OCI-LY1 (cell line): ENCODE data around the gene OVOL3.

Experiments used
- H2AFZ ChIP-seq: fragments of 200-600 bp; sonication (generic), shearing (Covaris generic); 2 replicates; pipeline ENCODE4 v1.6.0; 2014; ENCODE audit warnings: antibody characterized with exemption, mild to moderate bottlenecking, low read length
- H3F3A ChIP-seq: fragments of 200-600 bp; sonication (generic), shearing (Covaris generic); 2 replicates; pipeline ENCODE4 v1.6.0; 2014; ENCODE audit warnings: mild to moderate bottlenecking, antibody characterized with exemption, low read length, moderate library complexity; ENCODE audit not compliant: insufficient read depth
- H3K27ac ChIP-seq: fragments of 200-600 bp; sonication (generic); 2 replicates; pipeline ENCODE4 v1.5.1; 2014; ENCODE audit warnings: low read length, mixed run types, mild to moderate bottlenecking, low read depth; ENCODE audit not compliant: poor library complexity, severe bottlenecking
- H3K27me3 ChIP-seq: fragments of 200-600 bp; sonication (generic); 2 replicates; pipeline ENCODE4 v1.6.0; 2014; ENCODE audit warnings: antibody characterized with exemption, mild to moderate bottlenecking, low read length, moderate library complexity; ENCODE audit not compliant: insufficient read depth
- H3K36me3 ChIP-seq: fragments of 200-600 bp; sonication (generic); 2 replicates; pipeline ENCODE4 v1.6.1; 2014; ENCODE audit warnings: mild to moderate bottlenecking, antibody characterized with exemption, low read length, moderate library complexity, mixed read lengths; ENCODE audit not compliant: insufficient read depth
- H3K4me1 ChIP-seq: fragments of 200-600 bp; sonication (generic); 2 replicates; pipeline ENCODE4 v1.5.1; 2014; ENCODE audit warnings: mild to moderate bottlenecking, low read length, moderate library complexity; ENCODE audit not compliant: insufficient read depth, severe bottlenecking
- H3K4me2 ChIP-seq: fragments of 200-600 bp; sonication (generic), shearing (Covaris generic); 2 replicates; pipeline ENCODE4 v1.6.1; 2014; ENCODE audit warnings: low read length
- H3K4me3 ChIP-seq: fragments of 200-600 bp; sonication (generic); 2 replicates; pipeline ENCODE4 v1.5.1; 2014; ENCODE audit warnings: low read length, low read depth, mild to moderate bottlenecking, mixed read lengths; ENCODE audit not compliant: poor library complexity, severe bottlenecking
- H3K79me2 ChIP-seq: fragments of 200-600 bp; shearing (Covaris generic); 2 replicates; pipeline ENCODE4 v1.6.1; 2016; ENCODE audit warnings: mixed run types, low read length, mixed read lengths; ENCODE audit not compliant: insufficient read depth
- H3K9ac ChIP-seq: fragments of 200-600 bp; sonication (generic), shearing (Covaris generic); 2 replicates; pipeline ENCODE4 v1.6.1; 2014; ENCODE audit warnings: mild to moderate bottlenecking, low read length, mixed read lengths
- H3K9me2 ChIP-seq: fragments of 200-600 bp; sonication (generic), shearing (Covaris generic); 2 replicates; pipeline ENCODE4 v1.6.1; 2014; ENCODE audit warnings: low read depth, mild to moderate bottlenecking, low read length, mixed read lengths
- H3K9me3 ChIP-seq: fragments of 200-600 bp; shearing (Covaris generic); 2 replicates; pipeline ENCODE4 v1.6.1; 2014; ENCODE audit warnings: low read length, mixed read lengths
- H4K20me1 ChIP-seq: fragments of 200-600 bp; sonication (generic), shearing (Covaris generic); 2 replicates; pipeline ENCODE4 v1.6.0; 2016; ENCODE audit warnings: mild to moderate bottlenecking, low read length; ENCODE audit not compliant: insufficient read depth
- CTCF ChIP-seq: fragments of 200-600 bp; sonication (generic), shearing (Covaris generic); IDR thresholded peaks from 2 replicates; pipeline ENCODE4 v1.5.1; 2017; ENCODE audit warnings: mild to moderate bottlenecking, antibody characterized with exemption, low read length, moderate library complexity, mixed read lengths
- EZH2 ChIP-seq: fragments of 200-600 bp; sonication (generic), shearing (Covaris generic); IDR thresholded peaks from 2 replicates; pipeline ENCODE4 v1.8.0; 2017; ENCODE audit warnings: borderline replicate concordance, mixed run types, mild to moderate bottlenecking, antibody characterized with exemption, low read length, moderate library complexity, mixed read lengths

Gene OVOL3

GRCh38 chr19:36136964-36137686 is 26.2 kb downstream of the OVOL3 start:
- peak overlapping the region; percentile 58 for H3K4me2 ChIP-seq
- peak overlapping the region; percentile 40 for H3K27ac ChIP-seq
- peaks cover 4% of the 10 kb centered on the region; the same call in 1 of the 2 replicates for H3K36me3 ChIP-seq
- H3K9me3 ChIP-seq, result no peaks in the 10 kb centered on the region
- H3K4me3 ChIP-seq, result peak overlapping the region; percentile 12
- no peaks in the 10 kb centered on the region for H4K20me1 ChIP-seq
- H3K9me2 ChIP-seq, result no peaks in the 10 kb centered on the region
- H3K79me2 ChIP-seq, result no peaks in the 10 kb centered on the region
- TF ChIP-seq EZH2, result no peak
- TF ChIP-seq CTCF, result no peak
- no peaks in the 10 kb centered on the region for H3F3A ChIP-seq
- H3K9ac ChIP-seq, result peak overlapping the region; percentile 44; the same call in 1 of the 2 replicates
- peaks cover 22% of the 10 kb centered on the region for H3K4me1 ChIP-seq
- H3K27me3 ChIP-seq, result no peaks in the 10 kb centered on the region
- H2AFZ ChIP-seq, result peak overlapping the region; percentile 76; the same call in 1 of the 2 replicates

- Histone ChIP-seq H4K20me1 (no peaks in the 10 kb centered on the region), H3K9ac (peak overlapping the region; percentile 94), H3K79me2 (no peaks in the 10 kb centered on the region), H3K9me3 (no peaks in the 10 kb centered on the region), H3K36me3 (peaks cover 16% of the 10 kb centered on the region), H3K4me2 (peak overlapping the region; percentile 75), H3K27me3 (no peaks in the 10 kb centered on the region), H3K4me3 (peak overlapping the region; percentile 95), H2AFZ (no peak overlapping the region), H3K4me1 (peaks cover 22% of the 10 kb centered on the region), H3F3A (no peaks in the 10 kb centered on the region), H3K9me2 (no peaks in the 10 kb centered on the region), H3K27ac (peak overlapping the region; percentile 60)
- no peak for TF ChIP-seq EZH2
- no peak for TF ChIP-seq CTCF
Measured at GRCh38 chr19:36139120-36139472, 28.2 kb downstream of the OVOL3 start.

- TF ChIP-seq CTCF (peak; percentile 33; the same call in 1 of the 2 replicates), EZH2 (no peak)
- H3K9ac ChIP-seq, result peak within 1 kb of the TSS; percentile 94
- no peaks in the 10 kb centered on the region for H3K9me3 ChIP-seq
- no peak within 1 kb of the TSS for H2AFZ ChIP-seq
- H3K9me2 ChIP-seq, result no peaks in the 10 kb centered on the region
- peak within 1 kb of the TSS; percentile 75 for H3K4me2 ChIP-seq
- H3K27ac ChIP-seq, result peak within 1 kb of the TSS; percentile 80
- H3K27me3 ChIP-seq, result no peaks in the 10 kb centered on the region
- peak within 1 kb of the TSS; percentile 95 for H3K4me3 ChIP-seq
- no peaks in the 10 kb centered on the region for H3K79me2 ChIP-seq
- H3K4me1 ChIP-seq, result peaks cover 22% of the 10 kb centered on the region
- H4K20me1 ChIP-seq, result no peaks in the 10 kb centered on the region
- no peaks in the 10 kb centered on the region for H3F3A ChIP-seq
- H3K36me3 ChIP-seq, result peaks cover 18% of the 10 kb centered on the region
Measured at GRCh38 chr19:36139473-36140303, 28.7 kb downstream of the OVOL3 start, which contains the start of gene CAPNS1. Gene CAPNS1, plus strand, starts transcription at chr19:36140066. Its CDS starts 946 bp downstream, at chr19:36141012.
